Heart right ventricle (tissue), 16 donors: ENCODE results near the gene SYNE1. TPM values are rescaled to one million over a fixed set of nuclear protein-coding genes. Genes with fewer than 3 reads are reported as not detected.

Source experiments
- ATAC-seq, 8 donors: fragments of 200-7000 bp; cut with Tn5 transposase; one replicate each; pipeline ENCODE4 v1.9.1; 2020; ENCODE audit warnings: mild to moderate bottlenecking in 8 of 8, moderate library complexity in 8 of 8, moderate number of reproducible peaks in 1 of 8
- DNase-seq, 2 donors: peaks; one replicate each; pipeline ENCODE4 v3.0.0-alpha.2; 2020
- H3K27ac ChIP-seq, 10 donors: fragments of 200-600 bp; sonication (generic) in 2 of 10; one replicate each; pipeline versions ENCODE4 v1.5.0 to v1.8.0; 2020 to 2022; ENCODE audit warnings: mild to moderate bottlenecking in 3 of 10
- H3K27me3 ChIP-seq, 7 donors: fragments of 200-600 bp; one replicate each; pipeline ENCODE4 v1.8.0; 2021 to 2022; ENCODE audit warnings: mild to moderate bottlenecking in 2 of 7
- H3K36me3 ChIP-seq, 9 donors: fragments of 200-600 bp; sonication (generic) in 1 of 9; one replicate each; pipeline versions ENCODE4 v1.5.0 to v1.8.0; 2020 to 2022; ENCODE audit warnings: mild to moderate bottlenecking in 2 of 9
- H3K4me1 ChIP-seq, 9 donors: fragments of 200-600 bp; sonication (generic) in 1 of 9; one replicate each; pipeline versions ENCODE4 v1.5.0 to v1.8.0; 2020 to 2022; ENCODE audit warnings: mild to moderate bottlenecking in 4 of 9
- H3K4me3 ChIP-seq, 10 donors: fragments of 200-600 bp; sonication (generic) in 2 of 10; one replicate each; pipeline versions ENCODE4 v1.5.0 to v1.8.0; 2020 to 2022; ENCODE audit warnings: mild to moderate bottlenecking in 7 of 10, moderate library complexity in 2 of 10
- H3K9me3 ChIP-seq, 11 donors: fragments of 200-600 bp in 10 of 11; sonication (generic) in 2 of 11; one replicate each; pipeline versions ENCODE4 v1.5.0 to v1.8.0; 2013 to 2022; ENCODE audit warnings: mild to moderate bottlenecking in 2 of 11, control low read depth in 1 of 11, moderate library complexity in 1 of 11
- whole genome bisulfite sequencing, 2 donors: extraction: QIAGEN DNeasy Blood & Tissue Kit; methylation state at CpG; one replicate each; pipeline ENCODE4 v1.1.7; 2013; ENCODE audit warnings: inconsistent platforms in 1 of 2; 5-methylcytosine and 5-hydroxymethylcytosine counted together
- intact Hi-C, 10 donors: fragments of 100-400 bp; cut with DNase I; formaldehyde crosslinking; loops; one replicate each; pipeline versions ENCODE4 v1.11.1 to v1.14.2; 2022
- polyA plus RNA-seq, 2 donors: library from polyadenylated mRNA; stranded (reverse); fragments of 200-250 nt; gene quantifications; one replicate each; pipeline ENCODE4 v1.2.3, GENCODE V29; 2013
- total RNA-seq, 10 donors: library from RNA; stranded (reverse); fragmentation: NEBNext Ultra II Directional in 3 of 10; extraction: Animal tissue kit (Norgen Biotek cat#: 25700) in 3 of 10; gene quantifications; one replicate each; pipeline versions ENCODE4 v1.2.1 to v1.2.4, GENCODE V29; 2021 to 2023
- TF ChIP-seq, protein P1 (sequence below), 9 donors: fragments of 200-600 bp; sonication (generic) in 2 of 9; IDR thresholded peaks; one replicate each; pipeline versions ENCODE4 v1.5.0 to v1.8.0; 2021 to 2022; ENCODE audit warnings: antibody characterized with exemption in 9 of 9, mild to moderate bottlenecking in 5 of 9, moderate library complexity in 1 of 9
- donor health status: Arrhythmogenic right ventricular cardiomyopathy.
- donor health status: ischemic (EF 13 %, LVEDD 7.1; RV severe dilation, severe dysfunction).
- donor health status: healthy with polysubstance abuse.
- donor health status: DM: no; HTN: yes; CAD: no.
- donor health status: DM: no; HTN: no; CAD: no.
- donor health status: ischemic (EF 25% LVEDD 6.9; RV normal size, moderate dysfunction).
- donor health status: ischemic (EF 25% LVEDD 5.7; RV mildly dilated, moderate dysfunction).
- donor health status: healthy.
- donor health status: DM: yes; HTN: yes; CAD: no.
- donor health status: Ischemic cardiomyopathy.
- donor health status: ischemic (EF 35%, LVEDD 5.7; RV mildly dilated, moderate dysfunction).
- donor health status: nonischemic (EF 11% LVEDD 7.7; RV severe dilation, severe dysfunction).
- donor health status: DM: yes; HTN: yes; CAD: no.
- donor health status: PGD.
- donor health status: ischemic (EF 29% LVEDD 5.4; RV normal size, mild dysfunction).
- donor health status: nonischemic (EF 23%, LVEDD 6.1; RV moderate dilation, normal function).

The SYNE1 gene
- total and polyA plus RNA-seq, 12 donors = 18.9 to 176 (median 126) TPM

DNA sequence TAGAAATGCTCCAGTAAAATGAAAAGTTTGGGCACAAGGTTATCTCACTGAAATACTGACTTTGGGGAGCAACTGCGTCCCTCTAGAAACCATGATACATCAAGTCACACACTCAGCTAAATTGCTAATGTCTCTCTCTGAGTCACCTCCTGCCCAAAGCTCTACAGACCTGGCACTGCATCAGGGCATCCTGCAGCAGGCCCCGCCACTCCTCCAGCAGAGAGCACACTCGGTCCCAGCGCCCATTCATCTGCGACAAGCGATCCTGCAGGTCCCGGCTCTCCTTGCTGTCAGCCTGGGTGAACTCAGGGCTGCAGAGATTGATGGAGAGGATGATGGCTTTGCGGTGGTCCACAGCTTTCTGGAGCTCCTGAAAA is 500.7 kb downstream of the SYNE1 start:
- no peak for DNase-seq
- 89 to 91% methylated on average over 8 of the region's 8 CpGs for WGBS, 2 donors
- Histone ChIP-seq H3K4me3 (no peak overlapping the region), H3K9me3 (no peaks in the 10 kb centered on the region), H3K27ac (no peak overlapping the region), H3K36me3 (peaks cover 3 to 100% (median 87%) of the 10 kb centered on the region in 9 donors), H3K27me3 (no peaks in the 10 kb centered on the region), H3K4me1 (no peaks in the 10 kb centered on the region)
- TF ChIP-seq, protein P1, sequence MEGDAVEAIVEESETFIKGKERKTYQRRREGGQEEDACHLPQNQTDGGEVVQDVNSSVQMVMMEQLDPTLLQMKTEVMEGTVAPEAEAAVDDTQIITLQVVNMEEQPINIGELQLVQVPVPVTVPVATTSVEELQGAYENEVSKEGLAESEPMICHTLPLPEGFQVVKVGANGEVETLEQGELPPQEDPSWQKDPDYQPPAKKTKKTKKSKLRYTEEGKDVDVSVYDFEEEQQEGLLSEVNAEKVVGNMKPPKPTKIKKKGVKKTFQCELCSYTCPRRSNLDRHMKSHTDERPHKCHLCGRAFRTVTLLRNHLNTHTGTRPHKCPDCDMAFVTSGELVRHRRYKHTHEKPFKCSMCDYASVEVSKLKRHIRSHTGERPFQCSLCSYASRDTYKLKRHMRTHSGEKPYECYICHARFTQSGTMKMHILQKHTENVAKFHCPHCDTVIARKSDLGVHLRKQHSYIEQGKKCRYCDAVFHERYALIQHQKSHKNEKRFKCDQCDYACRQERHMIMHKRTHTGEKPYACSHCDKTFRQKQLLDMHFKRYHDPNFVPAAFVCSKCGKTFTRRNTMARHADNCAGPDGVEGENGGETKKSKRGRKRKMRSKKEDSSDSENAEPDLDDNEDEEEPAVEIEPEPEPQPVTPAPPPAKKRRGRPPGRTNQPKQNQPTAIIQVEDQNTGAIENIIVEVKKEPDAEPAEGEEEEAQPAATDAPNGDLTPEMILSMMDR (IDR thresholded peaks at IDR 0.05) = no peak
- peak in 3 of 8 donors; percentile 38 to 74 (median 38) for ATAC-seq
- intact Hi-C loops = loop anchor here in 2 of 10 donors (10.0 kb wide), 2 partner anchors 128 to 462 kb away; no protein-coding TSS in a partner anchor

DNA sequence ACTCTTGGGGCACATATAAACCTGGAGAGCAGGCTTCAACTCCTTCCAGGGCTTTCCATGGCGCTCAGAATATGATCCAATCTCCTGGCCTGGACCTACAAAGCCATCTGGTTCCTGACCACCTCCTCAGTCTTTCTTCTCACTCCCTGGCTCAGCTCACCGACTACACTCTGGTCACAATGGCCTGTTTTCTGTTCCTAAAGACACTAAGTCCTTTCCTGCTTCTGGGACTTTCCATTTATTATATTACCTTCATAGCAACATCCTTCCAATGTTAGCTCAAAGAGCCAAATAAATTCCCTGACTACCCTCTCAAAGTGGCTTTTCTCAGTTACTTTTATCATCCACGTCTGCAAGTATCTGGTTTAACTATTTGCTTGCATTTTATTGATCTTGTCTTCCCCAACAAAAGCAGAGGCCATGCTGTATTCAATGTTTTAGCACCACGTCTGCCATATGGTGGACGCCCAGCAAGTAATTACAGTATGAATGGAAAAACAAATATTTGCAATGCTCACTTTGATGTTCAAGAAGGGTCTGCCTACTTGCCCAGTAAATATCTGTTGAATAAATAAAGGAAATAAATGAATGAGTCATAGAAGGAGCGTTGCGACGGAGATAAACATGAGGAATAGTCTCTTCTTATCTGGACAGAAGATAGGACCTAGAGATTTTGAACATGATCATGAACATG is 501.3 kb downstream of the SYNE1 start:
- TF ChIP-seq, protein P1 (IDR thresholded peaks at IDR 0.05) = no peak

DNA sequence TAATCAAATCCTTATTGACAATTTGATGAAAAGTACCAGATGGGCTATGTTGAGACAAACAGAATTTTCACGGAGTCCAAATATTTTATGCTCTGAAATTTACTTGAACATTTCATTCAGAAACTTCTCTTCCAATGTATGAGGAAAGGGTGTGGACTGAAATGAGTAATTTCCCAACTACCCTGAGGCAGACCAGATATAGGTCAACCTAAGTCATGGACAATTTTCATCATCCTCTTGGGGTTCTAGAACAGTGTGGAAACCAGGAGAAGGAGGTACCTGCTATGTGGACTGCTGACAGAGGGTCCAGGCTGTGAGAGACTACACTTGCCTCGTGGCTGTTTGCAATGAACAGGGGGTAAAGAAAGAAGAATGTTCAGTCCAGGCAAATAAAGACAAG is 506.7 kb downstream of the SYNE1 start:
- 59 to 60% methylated on average over 2 of the region's 2 CpGs for WGBS, 2 donors
- H3K36me3 ChIP-seq = peaks cover 0 to 100% (median 68%) of the 10 kb centered on the region in 9 donors
- peaks cover 4 to 50% (median 26%) of the 10 kb centered on the region in 9 donors for H3K4me1 ChIP-seq
- H3K27me3 ChIP-seq = no peaks in the 10 kb centered on the region
- ATAC-seq = peak in 6 of 8 donors; percentile 32 to 66 (median 44)
- peak overlapping the region in 9 of 10 donors; percentile 56 to 88 (median 75) for H3K27ac ChIP-seq
- TF ChIP-seq, protein P1 (IDR thresholded peaks at IDR 0.05) = no peak
- H3K4me3 ChIP-seq = peak overlapping the region in 8 of 10 donors; percentile 24 to 50 (median 45)
- intact Hi-C loops = loop anchor here in 2 of 10 donors (10.0 kb wide), 2 partner anchors 134 to 456 kb away; no protein-coding TSS in a partner anchor
- no peaks in the 10 kb centered on the region for H3K9me3 ChIP-seq
- DNase-seq = no peak

More for the DNA sequence above, 501.3 kb downstream of the SYNE1 start:
- no peaks in the 10 kb centered on the region for H3K9me3 ChIP-seq
- H3K27ac ChIP-seq = no peak overlapping the region
- DNase-seq (no peak), ATAC-seq (no peak)
- WGBS, 2 donors = 85 to 88% methylated on average over 8 of the region's 8 CpGs
- peaks cover 2 to 100% (median 89%) of the 10 kb centered on the region in 9 donors for H3K36me3 ChIP-seq
- peaks cover 0 to 3% (median under 1%) of the 10 kb centered on the region in 9 donors for H3K4me1 ChIP-seq
- no peak overlapping the region for H3K4me3 ChIP-seq
- no peaks in the 10 kb centered on the region for H3K27me3 ChIP-seq
- intact Hi-C loops = loop anchor here in 2 of 10 donors (10.0 kb wide), 2 partner anchors 129 to 461 kb away; no protein-coding TSS in a partner anchor

DNA sequence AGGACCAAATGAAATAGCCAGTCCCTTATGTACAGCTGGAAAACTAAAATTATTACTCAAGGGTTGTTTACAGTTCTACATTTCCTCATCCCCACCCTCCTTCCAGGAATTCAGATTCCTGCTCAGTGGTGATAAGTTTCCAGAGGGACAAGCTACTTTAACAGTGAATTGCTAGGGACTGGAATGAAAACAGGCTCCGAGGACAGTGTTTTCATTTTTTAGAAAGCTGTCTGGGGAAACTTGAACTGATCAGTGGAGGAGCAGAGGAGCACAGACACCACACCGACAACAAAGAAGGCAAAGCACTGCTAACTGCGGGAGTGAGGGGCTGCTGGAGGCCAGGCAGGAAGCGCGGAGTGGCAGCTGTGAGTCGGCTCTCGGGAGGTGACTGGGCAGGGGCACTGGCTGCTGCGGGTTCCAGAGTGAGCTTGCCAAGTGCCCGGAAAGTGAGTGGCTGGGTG is 507.4 kb downstream of the SYNE1 start:
- Histone ChIP-seq H3K4me3 (peak overlapping the region in 9 of 10 donors; percentile 16 to 50 (median 44)), H3K27ac (peak overlapping the region; percentile 55 to 88 (median 72)), H3K4me1 (peaks cover 4 to 50% (median 26%) of the 10 kb centered on the region in 9 donors), H3K36me3 (peaks cover 0 to 100% (median 61%) of the 10 kb centered on the region in 9 donors), H3K27me3 (no peaks in the 10 kb centered on the region), H3K9me3 (no peaks in the 10 kb centered on the region)
- TF ChIP-seq, protein P1 (IDR thresholded peaks at IDR 0.05) = no peak
- intact Hi-C loops = loop anchor here in 8 of 10 donors (5.0 to 10.0 kb wide), 8 partner anchors 135 to 685 kb away; no protein-coding TSS in a partner anchor
- WGBS, 2 donors = 23 to 31% methylated on average over 9 of the region's 9 CpGs
- DNase-seq = no peak
- peak; percentile 58 to 88 (median 80) for ATAC-seq
